Osteoblast (primary cell): ENCODE measurements around the gene LSMEM2. TPM values are rescaled to one million over a fixed set of nuclear protein-coding genes. Genes with fewer than 3 reads are reported as not detected.

ENCODE experiments used
- DNase-seq: peaks from one replicate; pipeline ENCODE4 v3.0.0; 2011; ENCODE audit warnings: low spot score, mixed read lengths; ENCODE audit not compliant: insufficient read length; ENCODE audit errors: missing footprints
- H2AFZ ChIP-seq: 2 replicates; pipeline ENCODE4 v1.6.0; 2011; ENCODE audit warnings: mild to moderate bottlenecking, low read length
- H3K27ac ChIP-seq: 2 replicates; pipeline ENCODE4 v1.5.1; 2011; ENCODE audit warnings: mild to moderate bottlenecking, low read depth, low read length, moderate library complexity
- H3K27me3 ChIP-seq: 2 replicates; pipeline ENCODE4 v1.6.0; 2012; ENCODE audit warnings: mild to moderate bottlenecking, control low read depth, inconsistent platforms, low read length, moderate library complexity; ENCODE audit not compliant: insufficient read depth
- H3K36me3 ChIP-seq: 2 replicates; pipeline ENCODE4 v1.5.1; 2011; ENCODE audit warnings: mild to moderate bottlenecking, low read length, control low read depth, moderate library complexity; ENCODE audit not compliant: insufficient read depth
- H3K4me1 ChIP-seq: 2 replicates; pipeline ENCODE4 v1.5.1; 2011; ENCODE audit warnings: mild to moderate bottlenecking, low read length, control low read depth, moderate library complexity; ENCODE audit not compliant: insufficient read depth
- H3K4me2 ChIP-seq: 2 replicates; pipeline ENCODE4 v1.6.0; 2011; ENCODE audit warnings: mild to moderate bottlenecking, low read length; ENCODE audit not compliant: insufficient read depth
- H3K4me3 ChIP-seq: fragments of 200-600 bp; sonication (generic); 3 replicates; pipeline ENCODE4 v1.5.1; 2012; ENCODE audit warnings: mild to moderate bottlenecking, low read length, inconsistent platforms; ENCODE audit not compliant: insufficient read depth
- H3K79me2 ChIP-seq: 2 replicates; pipeline ENCODE4 v1.6.0; 2012; ENCODE audit warnings: mild to moderate bottlenecking, low read length, control low read depth, inconsistent platforms; ENCODE audit not compliant: insufficient read depth
- H3K9me3 ChIP-seq: 2 replicates; pipeline ENCODE4 v1.5.1; 2011; ENCODE audit warnings: low read depth, low read length, control low read depth
- H4K20me1 ChIP-seq: 2 replicates; pipeline ENCODE4 v1.6.0; 2012; ENCODE audit warnings: mild to moderate bottlenecking, low read length, control low read depth; ENCODE audit not compliant: insufficient read depth
- CTCF ChIP-seq: IDR thresholded peaks from 2 replicates; pipeline ENCODE4 v1.5.1; 2011; ENCODE audit warnings: mild to moderate bottlenecking, low read depth, low read length, moderate library complexity; ENCODE audit errors: extremely low read depth
- total RNA-seq: library from RNA; depleted of rRNA; stranded (reverse); fragments of >200 nt; gene quantifications from 2 replicates; pipeline ENCODE4 v1.2.3, GENCODE V29; 2012

The LSMEM2 gene
- total RNA-seq, 1 donor, result not detected

- H3K9me3 ChIP-seq, result no peaks in the 10 kb centered on the region
- no peaks in the 10 kb centered on the region for H4K20me1 ChIP-seq
- H3K79me2 ChIP-seq, result no peaks in the 10 kb centered on the region
- H3K4me2 ChIP-seq, result no peak overlapping the region
- H3K27ac ChIP-seq, result no peak overlapping the region
- H3K4me3 ChIP-seq, result no peak overlapping the region
- H2AFZ ChIP-seq, result no peak overlapping the region
- no peak for TF ChIP-seq CTCF
- H3K27me3 ChIP-seq, result no peaks in the 10 kb centered on the region
- no peak for DNase-seq
- H3K36me3 ChIP-seq, result no peaks in the 10 kb centered on the region
- H3K4me1 ChIP-seq, result peaks cover 54% of the 10 kb centered on the region
Observed at GRCh38 chr3:50265571-50265970, 13.3 kb upstream of the LSMEM2 start.

- TF ChIP-seq CTCF, result no peak
- Histone ChIP-seq H3K27ac (no peak overlapping the region), H3K79me2 (no peaks in the 10 kb centered on the region), H3K4me1 (peaks cover 52% of the 10 kb centered on the region), H4K20me1 (no peaks in the 10 kb centered on the region), H3K9me3 (no peaks in the 10 kb centered on the region), H3K4me3 (no peak overlapping the region), H2AFZ (no peak overlapping the region), H3K27me3 (no peaks in the 10 kb centered on the region), H3K4me2 (no peak overlapping the region), H3K36me3 (no peaks in the 10 kb centered on the region)
- DNase-seq, result no peak
Observed at GRCh38 chr3:50266017-50266416, 12.9 kb upstream of the LSMEM2 start.

- Histone ChIP-seq H3K4me2 (peak overlapping the region; percentile 59), H3K27me3 (no peaks in the 10 kb centered on the region), H3K9me3 (no peaks in the 10 kb centered on the region), H3K36me3 (no peaks in the 10 kb centered on the region), H4K20me1 (no peaks in the 10 kb centered on the region), H3K4me3 (peak overlapping the region; percentile 60), H2AFZ (no peak overlapping the region), H3K27ac (no peak overlapping the region), H3K79me2 (no peaks in the 10 kb centered on the region), H3K4me1 (peaks cover 47% of the 10 kb centered on the region)
- DNase-seq, result no peak
- TF ChIP-seq CTCF, result no peak
Observed at GRCh38 chr3:50266836-50267235, 12.1 kb upstream of the LSMEM2 start.

GRCh38 chr3:50267280-50267913 is 11.5 kb upstream of the LSMEM2 start:
- no peaks in the 10 kb centered on the region for H3K27me3 ChIP-seq
- no peak overlapping the region for H2AFZ ChIP-seq
- no peaks in the 10 kb centered on the region for H3K79me2 ChIP-seq
- H3K36me3 ChIP-seq, result no peaks in the 10 kb centered on the region
- H3K4me1 ChIP-seq, result peaks cover 47% of the 10 kb centered on the region
- H3K27ac ChIP-seq, result no peak overlapping the region
- no peaks in the 10 kb centered on the region for H4K20me1 ChIP-seq
- H3K4me3 ChIP-seq, result peak overlapping the region; percentile 60
- H3K4me2 ChIP-seq, result peak overlapping the region; percentile 59
- no peak for DNase-seq
- TF ChIP-seq CTCF, result no peak
- no peaks in the 10 kb centered on the region for H3K9me3 ChIP-seq
